Measurements from ENCODE around the gene IFNA17. TPM values are rescaled to one million over a fixed set of nuclear protein-coding genes. Genes with fewer than 3 reads are reported as not detected.
A peak's percentile ranks its signal among the peaks of the same experiment; 100 is the strongest.
"Not testable (repeated sequence)": the region's sequence is repeated elsewhere in the genome, so short reads cannot be mapped to it uniquely, and the experiment has no call there.

The IFNA17 gene
- total RNA-seq, 1 donor from 2014 or later = not detected

GRCh38 chr9:21213411-21214326 is 14.4 kb downstream of the IFNA17 start:
- intact Hi-C loops (cut with DNase I); ATAC-seq (ENCODE audit: poor library complexity); DNase-seq: not testable (repeated sequence)

GRCh38 chr9:21212160-21212559 is 15.9 kb downstream of the IFNA17 start:
- DNase-seq; intact Hi-C loops (cut with DNase I); ATAC-seq (ENCODE audit: poor library complexity): not testable (repeated sequence)

GRCh38 chr9:21210782-21211181 is 17.2 kb downstream of the IFNA17 start:
- DNase-seq; intact Hi-C loops (cut with DNase I); ATAC-seq (ENCODE audit: poor library complexity): not testable (repeated sequence)

GRCh38 chr9:21210311-21210710 is 17.7 kb downstream of the IFNA17 start:
- DNase-seq = no peak
- no peak for ATAC-seq (ENCODE audit: poor library complexity)
- intact Hi-C loops (cut with DNase I) = no loop called here

GRCh38 chr9:21207043-21207442 is 21.0 kb downstream of the IFNA17 start, which contains the start of gene IFNA10:
Gene IFNA10, minus strand, starts transcription at chr9:21207143. Its CDS starts 46 bp downstream, at chr9:21207097.
- DNase-seq; intact Hi-C loops (cut with DNase I); ATAC-seq (ENCODE audit: poor library complexity): not testable (repeated sequence)

GRCh38 chr9:21205204-21205603 is 22.8 kb downstream of the IFNA17 start:
- no peak for ATAC-seq (ENCODE audit: poor library complexity)
- DNase-seq = no peak
- intact Hi-C loops (cut with DNase I) = no loop called here

- ATAC-seq (ENCODE audit: poor library complexity); intact Hi-C loops (cut with DNase I); DNase-seq: not testable (repeated sequence)
Measured at GRCh38 chr9:21202105-21202504, 25.9 kb downstream of the IFNA17 start, which contains the start of gene IFNA7. Gene IFNA7, minus strand, starts transcription at chr9:21202205. Its CDS starts 40 bp downstream, at chr9:21202165.

- ATAC-seq (ENCODE audit: poor library complexity) = peak; percentile 71
- intact Hi-C loops (cut with DNase I); DNase-seq: not testable (repeated sequence)
Measured at GRCh38 chr9:21194867-21195776, 32.9 kb downstream of the IFNA17 start.

GRCh38 chr9:21187487-21187886 is 40.5 kb downstream of the IFNA17 start, which contains the start of gene IFNA4:
Gene IFNA4, minus strand, starts transcription at chr9:21187587. Its CDS starts 56 bp downstream, at chr9:21187531.
- ATAC-seq (ENCODE audit: poor library complexity); DNase-seq; intact Hi-C loops (cut with DNase I): not testable (repeated sequence)

- intact Hi-C loops (cut with DNase I); ATAC-seq (ENCODE audit: poor library complexity); DNase-seq: not testable (repeated sequence)
Measured at GRCh38 chr9:21182810-21183736, 44.9 kb downstream of the IFNA17 start.

Other genes with a start within 250 kb of the IFNA17 start
- 1.0 TPM for gene HACD4, start 196.6 kb downstream of the IFNA17 start, total RNA-seq
- not detected for gene IFNB1, start 150.3 kb downstream of the IFNA17 start, total RNA-seq
- not detected for gene IFNW1, start 86.4 kb downstream of the IFNA17 start, total RNA-seq
- gene IFNA21, start 61.6 kb downstream of the IFNA17 start, total RNA-seq = not detected
- not detected for gene IFNA4, start 40.6 kb downstream of the IFNA17 start, total RNA-seq
- gene IFNA7, start 26.0 kb downstream of the IFNA17 start, total RNA-seq = not detected
- gene IFNA10, start 21.1 kb downstream of the IFNA17 start, total RNA-seq = not detected
- not detected for gene IFNA16, start 10.9 kb downstream of the IFNA17 start, total RNA-seq
- not detected for gene IFNA14, start 11.8 kb upstream of the IFNA17 start, total RNA-seq
- not detected for gene IFNA5, start 77.1 kb upstream of the IFNA17 start, total RNA-seq
- 11.2 TPM for gene KLHL9, start 107.2 kb upstream of the IFNA17 start, total RNA-seq
- not detected for gene IFNA6, start 122.7 kb upstream of the IFNA17 start, total RNA-seq
- not detected for gene IFNA13, start 139.8 kb upstream of the IFNA17 start, total RNA-seq
- gene IFNA2, start 157.2 kb upstream of the IFNA17 start, total RNA-seq = not detected
- gene IFNA8, start 180.9 kb upstream of the IFNA17 start, total RNA-seq = not detected
- gene IFNA1, start 212.2 kb upstream of the IFNA17 start, total RNA-seq = not detected